Measurements from ENCODE around the gene C3orf62.

- TF ChIP-seq CTCF (IDR thresholded peaks at IDR 0.05 in 2 of 3, conservative IDR thresholded peaks at IDR 0.05 in 1 of 3; ENCODE audit: control insufficient read depth in 2 of 3, extremely low read depth in 1 of 3, insufficient read depth in 1 of 3, low read depth in 3 of 3, low read length in 3 of 3) (no peak), CHD2 (IDR thresholded peaks at IDR 0.05; ENCODE audit: borderline replicate concordance, low read depth, low read length) (no peak), SUZ12 (IDR thresholded peaks at IDR 0.05; ENCODE audit: unreplicated experiment) (no peak), JUNB (IDR thresholded peaks at IDR 0.05) (no peak), E2F8 (IDR thresholded peaks at IDR 0.05; ENCODE audit: low read depth, partially characterized antibody) (no peak), HDGF (IDR thresholded peaks at IDR 0.05) (no peak), SRF (IDR thresholded peaks at IDR 0.05; ENCODE audit: low read depth in 2 of 2, low read length in 2 of 2) (no peak), POLR2A (IDR thresholded peaks at IDR 0.05; ENCODE audit: low read depth, low read length) (no peak), EZH2 (IDR thresholded peaks at IDR 0.05; ENCODE audit: borderline replicate concordance, control insufficient read depth, low read depth, low read length) (no peak), USF1 (IDR thresholded peaks at IDR 0.05; ENCODE audit: borderline replicate concordance, extremely low read length, insufficient read depth, low read depth, low read length) (no peak), SUPT20H (IDR thresholded peaks at IDR 0.05; ENCODE audit: borderline replicate concordance, control insufficient read depth, low read depth, low read length) (no peak), KAT2A (conservative IDR thresholded peaks at IDR 0.05; ENCODE audit: control insufficient read depth, low read depth, low read length) (no peak)
These were observed 39.7 kb downstream of the C3orf62 start for GRCh38 chr3:49237344-49237743.

All from GM12878 (cell line).